NT2/D1 (cell line): ENCODE results near the gene NRP1.
"Not testable (repeated sequence)": the region's sequence is repeated elsewhere in the genome, so short reads cannot be mapped to it uniquely, and the experiment has no call there.

Source experiments
- DNase-seq: peaks from one replicate; pipeline ENCODE4 v3.0.0-alpha.2; 2011; ENCODE audit warnings: low read depth, low spot score
- H3K27me3 ChIP-seq: 2 replicates; pipeline ENCODE4 v1.6.0; 2011; ENCODE audit warnings: mild to moderate bottlenecking; ENCODE audit not compliant: insufficient read length, insufficient read depth
- H3K36me3 ChIP-seq: 2 replicates; pipeline ENCODE4 v1.6.1; 2011; ENCODE audit warnings: mild to moderate bottlenecking, low read length, mixed read lengths; ENCODE audit not compliant: insufficient read depth, insufficient read length
- H3K4me1 ChIP-seq: 2 replicates; pipeline ENCODE4 v1.5.1; 2011; ENCODE audit not compliant: insufficient read depth, insufficient read length
- H3K4me3 ChIP-seq: 2 replicates; pipeline ENCODE4 v1.5.1; 2011; ENCODE audit warnings: low read depth; ENCODE audit not compliant: insufficient read length
- H3K9ac ChIP-seq: 2 replicates; pipeline ENCODE4 v1.6.0; 2011; ENCODE audit warnings: low read depth; ENCODE audit not compliant: insufficient read length
- H3K9me3 ChIP-seq: 2 replicates; pipeline ENCODE4 v1.5.1; 2011; ENCODE audit warnings: mild to moderate bottlenecking, low read length; ENCODE audit not compliant: insufficient read depth
- SUZ12 ChIP-seq: IDR thresholded peaks from 2 replicates; pipeline ENCODE4 v1.6.1; 2011; ENCODE audit not compliant: insufficient read length, insufficient read depth; ENCODE audit errors: extremely low read depth
- YY1 ChIP-seq: IDR thresholded peaks from 2 replicates; pipeline ENCODE4 v1.6.1; 2011; ENCODE audit not compliant: insufficient read length, insufficient read depth
- ZNF274 ChIP-seq: IDR thresholded peaks from 2 replicates; pipeline ENCODE4 v1.6.1; 2011; ENCODE audit warnings: mild to moderate bottlenecking, low read depth, low read length

The NRP1 gene

GRCh38 chr10:33141251-33141650, 193.2 kb downstream of the NRP1 start:
- Histone ChIP-seq H3K27me3 (no peaks in the 10 kb centered on the region), H3K9me3 (no peaks in the 10 kb centered on the region), H3K4me3 (no peak overlapping the region), H3K9ac (no peak overlapping the region), H3K4me1 (no peaks in the 10 kb centered on the region), H3K36me3 (no peaks in the 10 kb centered on the region)
- TF ChIP-seq ZNF274 (no peak), SUZ12 (no peak), YY1 (no peak)
- no peak for DNase-seq

- Histone ChIP-seq H3K4me3 (no peak overlapping the region), H3K27me3 (no peaks in the 10 kb centered on the region), H3K4me1 (no peaks in the 10 kb centered on the region), H3K36me3 (no peaks in the 10 kb centered on the region), H3K9ac (no peak overlapping the region), H3K9me3 (no peaks in the 10 kb centered on the region)
- TF ChIP-seq YY1, result no peak
- no peak for TF ChIP-seq SUZ12
- TF ChIP-seq ZNF274, result no peak
- no peak for DNase-seq
Observed at GRCh38 chr10:33139181-33139646, 195.3 kb downstream of the NRP1 start.

- H3K9me3 ChIP-seq, H3K27me3 ChIP-seq, H3K36me3 ChIP-seq, DNase-seq, H3K9ac ChIP-seq, H3K4me3 ChIP-seq, H3K4me1 ChIP-seq: not testable (repeated sequence)
Observed at GRCh38 chr10:33138686-33139085, 195.8 kb downstream of the NRP1 start.

GRCh38 chr10:33137356-33138005, 197.0 kb downstream of the NRP1 start:
- Histone ChIP-seq H3K36me3 (no peaks in the 10 kb centered on the region), H3K9ac (no peak overlapping the region), H3K4me1 (no peaks in the 10 kb centered on the region), H3K9me3 (no peaks in the 10 kb centered on the region), H3K4me3 (no peak overlapping the region), H3K27me3 (no peaks in the 10 kb centered on the region)
- no peak for DNase-seq
- TF ChIP-seq SUZ12, result no peak
- TF ChIP-seq ZNF274, result no peak
- TF ChIP-seq YY1, result no peak

- H3K36me3 ChIP-seq, result no peaks in the 10 kb centered on the region
- no peaks in the 10 kb centered on the region for H3K4me1 ChIP-seq
- no peak overlapping the region for H3K9ac ChIP-seq
- no peak for TF ChIP-seq SUZ12
- TF ChIP-seq YY1, result no peak
- TF ChIP-seq ZNF274, result no peak
- no peak overlapping the region for H3K4me3 ChIP-seq
- H3K9me3 ChIP-seq, result no peaks in the 10 kb centered on the region
- DNase-seq, result no peak
- H3K27me3 ChIP-seq, result no peaks in the 10 kb centered on the region
Observed at GRCh38 chr10:33136781-33137180, 197.7 kb downstream of the NRP1 start.

- Histone ChIP-seq H3K27me3 (no peaks in the 10 kb centered on the region), H3K4me1 (no peaks in the 10 kb centered on the region), H3K4me3 (no peak overlapping the region), H3K9me3 (no peaks in the 10 kb centered on the region), H3K36me3 (no peaks in the 10 kb centered on the region), H3K9ac (no peak overlapping the region)
- TF ChIP-seq SUZ12, result no peak
- no peak for TF ChIP-seq ZNF274
- no peak for TF ChIP-seq YY1
- no peak for DNase-seq
Observed at GRCh38 chr10:33136271-33136670, 198.2 kb downstream of the NRP1 start.

- no peak overlapping the region for H3K9ac ChIP-seq
- H3K27me3 ChIP-seq, result no peaks in the 10 kb centered on the region
- TF ChIP-seq ZNF274 (no peak), SUZ12 (no peak), YY1 (no peak)
- no peak for DNase-seq
- H3K4me3 ChIP-seq, result no peak overlapping the region
- no peaks in the 10 kb centered on the region for H3K9me3 ChIP-seq
- H3K36me3 ChIP-seq, result no peaks in the 10 kb centered on the region
- no peaks in the 10 kb centered on the region for H3K4me1 ChIP-seq
Observed at GRCh38 chr10:33134011-33134751, 200.3 kb downstream of the NRP1 start.
